CD4-positive, alpha-beta T cell treated with Interleukin-12 subunit alpha and Interleukin-12 subunit beta, for 1 hour (primary cell): Measurements from ENCODE around the gene NISCH.
A peak's percentile ranks its signal among the peaks of the same experiment; 100 is the strongest.

Experiments
- DNase-seq: peaks from one replicate; pipeline ENCODE4 v3.0.0-alpha.2; 2020

The NISCH gene

DNA sequence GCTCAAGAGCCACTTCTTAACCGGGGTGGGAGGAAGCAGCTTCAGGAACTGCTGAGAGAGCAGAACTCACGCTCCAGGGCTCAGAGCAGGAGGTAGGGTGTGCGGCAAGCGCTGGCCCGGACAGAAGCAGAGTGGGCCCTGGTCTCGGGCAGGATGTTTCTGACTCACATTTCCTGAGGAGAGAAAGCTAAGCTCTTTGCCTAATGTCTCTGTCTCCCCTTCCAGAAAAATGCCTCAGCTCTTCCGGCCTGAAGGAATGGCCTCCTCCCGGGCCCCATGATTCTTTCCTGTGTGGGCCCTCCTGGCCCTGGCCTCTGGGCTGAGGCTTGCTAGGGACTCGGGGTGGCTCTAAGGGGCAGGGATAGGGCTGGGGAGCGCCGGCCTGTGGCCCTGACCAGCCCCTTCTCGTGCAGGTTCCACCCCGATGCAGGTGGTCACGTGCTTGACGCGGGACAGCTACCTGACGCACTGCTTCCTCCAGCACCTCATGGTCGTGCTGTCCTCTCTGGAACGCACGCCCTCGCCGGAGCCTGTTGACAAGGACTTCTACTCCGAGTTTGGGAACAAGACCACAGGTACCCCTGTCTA, 35.6 kb downstream of the NISCH start:
- no peak for DNase-seq

DNA sequence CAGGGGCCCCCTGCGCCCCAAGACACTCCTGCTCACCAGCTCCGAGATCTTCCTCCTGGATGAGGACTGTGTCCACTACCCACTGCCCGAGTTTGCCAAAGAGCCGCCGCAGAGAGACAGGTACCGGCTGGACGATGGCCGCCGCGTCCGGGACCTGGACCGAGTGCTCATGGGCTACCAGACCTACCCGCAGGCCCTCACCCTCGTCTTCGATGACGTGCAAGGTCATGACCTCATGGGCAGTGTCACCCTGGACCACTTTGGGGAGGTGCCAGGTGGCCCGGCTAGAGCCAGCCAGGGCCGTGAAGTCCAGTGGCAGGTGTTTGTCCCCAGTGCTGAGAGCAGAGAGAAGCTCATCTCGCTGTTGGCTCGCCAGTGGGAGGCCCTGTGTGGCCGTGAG, 36.7 kb downstream of the NISCH start:
- no peak for DNase-seq

DNA sequence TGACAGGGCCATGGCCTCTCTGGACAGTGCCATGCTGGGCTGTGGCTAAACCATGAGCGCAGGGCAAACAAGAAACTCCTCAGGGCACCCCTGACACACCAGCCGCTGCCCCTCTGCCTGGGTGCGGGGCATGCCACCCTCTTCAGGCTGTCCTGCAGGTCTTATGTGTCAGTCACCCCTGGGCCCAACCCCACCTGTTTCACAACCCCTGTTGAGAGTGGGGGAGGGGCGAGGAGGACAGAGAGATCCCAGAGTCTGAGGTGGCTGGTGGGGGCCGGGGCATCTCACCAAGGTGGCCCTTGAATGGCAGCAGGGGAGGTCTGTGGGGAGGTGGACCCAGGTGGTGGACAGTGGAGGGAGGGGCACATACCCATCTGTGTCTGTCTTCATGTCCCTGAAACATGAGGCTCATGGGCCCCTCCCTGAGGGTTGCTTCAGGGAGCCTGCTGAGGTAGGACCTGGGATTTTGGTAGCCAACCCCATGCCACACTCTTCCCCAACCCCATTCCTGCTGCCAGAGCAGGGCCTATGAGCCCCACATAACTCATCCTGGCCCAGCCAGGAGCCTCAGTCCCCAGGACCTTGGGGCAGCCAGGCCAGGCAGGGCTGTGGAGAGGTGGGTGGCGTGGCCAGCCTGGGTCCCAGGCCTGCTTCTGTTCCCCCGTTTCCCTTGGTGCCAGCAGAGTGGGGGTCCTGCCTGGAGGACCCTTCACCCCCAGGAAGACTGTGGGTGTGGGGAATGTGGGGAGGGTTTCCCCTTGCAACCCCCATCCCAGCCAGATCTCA, 38.0 kb downstream of the NISCH start:
- no peak for DNase-seq

DNA sequence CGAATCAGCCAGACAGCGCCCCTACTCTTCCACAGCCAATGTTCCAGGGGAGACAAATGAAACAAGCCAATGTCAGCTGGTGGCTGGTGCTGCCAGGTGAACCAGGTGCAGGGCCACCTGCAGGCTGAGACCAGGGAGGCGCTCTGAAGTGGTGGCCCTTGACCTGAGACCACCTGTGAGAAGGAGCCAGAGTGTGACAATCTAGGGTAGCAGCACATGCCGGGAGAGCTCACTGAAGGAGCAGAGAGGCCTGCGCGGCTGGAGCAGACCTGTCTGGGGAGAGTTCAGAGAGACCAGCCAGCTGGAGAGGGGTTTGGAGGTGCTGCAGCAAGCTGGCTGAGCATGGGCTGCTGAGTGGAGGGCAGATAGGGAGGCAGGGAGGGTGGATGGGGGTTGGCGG, 39.0 kb downstream of the NISCH start:
- no peak for DNase-seq

DNA sequence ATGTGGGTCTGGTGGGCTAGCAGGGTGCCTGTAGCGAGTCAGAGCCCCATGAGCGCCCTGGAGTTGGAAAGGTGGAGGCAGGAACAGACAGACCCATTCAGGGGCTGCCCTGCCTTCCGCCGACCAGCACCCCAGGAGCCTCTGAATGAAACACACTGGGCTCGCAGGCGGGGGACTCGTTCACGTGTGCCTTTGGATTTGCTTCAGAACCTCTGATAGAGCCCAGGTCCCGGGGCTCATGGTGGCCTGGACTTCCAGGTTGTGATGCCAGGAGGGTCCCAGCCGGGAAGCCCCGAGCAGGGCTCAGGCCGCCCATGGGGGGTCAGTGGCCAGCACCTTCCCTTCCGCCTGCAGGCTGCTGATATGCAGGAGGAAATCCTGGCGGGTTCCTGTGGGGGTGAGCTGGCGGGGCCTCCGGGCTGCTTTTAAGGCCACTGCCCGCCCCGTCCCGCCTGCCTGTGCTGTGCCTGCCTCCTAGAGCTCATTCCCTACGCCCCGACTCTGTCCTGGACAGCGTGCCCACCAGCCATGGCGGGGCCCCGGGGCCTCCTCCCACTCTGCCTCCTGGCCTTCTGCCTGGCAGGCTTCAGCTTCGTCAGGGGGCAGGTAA, 39.6 kb downstream of the NISCH start, which contains the start of gene STAB1:
Gene STAB1, plus strand, starts transcription at position 453 of the 610 bp plus-strand sequence. Its CDS starts 76 bp downstream, at position 529.
- DNase-seq = no peak

DNA sequence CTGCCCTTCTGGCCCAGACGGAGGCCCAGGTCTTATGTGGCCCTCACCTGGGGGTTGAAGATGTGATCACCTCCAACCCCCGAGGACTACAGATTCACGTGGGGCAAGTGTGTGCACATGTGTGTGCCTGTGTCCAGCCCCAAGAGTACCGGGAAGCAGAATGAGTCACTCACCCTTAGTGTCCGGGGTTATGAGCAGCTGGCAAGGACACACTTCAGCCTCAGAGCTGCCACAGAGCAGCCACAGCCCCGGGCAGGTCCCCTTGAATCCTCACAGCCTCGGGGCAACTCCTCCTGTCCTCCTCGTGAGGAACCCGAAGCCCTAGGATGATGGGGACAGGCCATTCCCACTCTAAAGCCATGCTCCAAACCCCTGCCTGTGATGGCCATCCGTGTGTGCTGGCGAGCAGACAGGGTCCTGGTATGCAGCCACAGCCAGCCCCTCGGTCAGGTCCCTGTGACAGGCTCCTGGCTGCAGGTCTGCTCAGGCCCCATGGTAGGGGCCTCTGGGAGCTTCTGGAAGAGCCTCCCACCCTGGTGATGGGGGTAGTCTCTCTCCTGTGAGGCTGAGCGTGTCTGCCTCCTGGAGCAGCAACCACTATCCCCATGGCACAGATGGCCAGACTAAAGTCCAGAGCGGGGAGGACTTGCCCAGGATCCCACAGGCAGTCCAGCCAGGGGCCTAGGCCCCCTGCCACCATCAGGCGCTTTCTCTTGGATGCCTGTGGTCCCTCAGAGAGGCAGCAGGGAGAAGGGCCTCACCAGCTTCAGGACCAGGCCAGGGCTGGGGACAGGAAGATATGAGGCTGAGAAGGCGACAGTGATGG, 40.6 kb downstream of the NISCH start:
- no peak for DNase-seq

DNA sequence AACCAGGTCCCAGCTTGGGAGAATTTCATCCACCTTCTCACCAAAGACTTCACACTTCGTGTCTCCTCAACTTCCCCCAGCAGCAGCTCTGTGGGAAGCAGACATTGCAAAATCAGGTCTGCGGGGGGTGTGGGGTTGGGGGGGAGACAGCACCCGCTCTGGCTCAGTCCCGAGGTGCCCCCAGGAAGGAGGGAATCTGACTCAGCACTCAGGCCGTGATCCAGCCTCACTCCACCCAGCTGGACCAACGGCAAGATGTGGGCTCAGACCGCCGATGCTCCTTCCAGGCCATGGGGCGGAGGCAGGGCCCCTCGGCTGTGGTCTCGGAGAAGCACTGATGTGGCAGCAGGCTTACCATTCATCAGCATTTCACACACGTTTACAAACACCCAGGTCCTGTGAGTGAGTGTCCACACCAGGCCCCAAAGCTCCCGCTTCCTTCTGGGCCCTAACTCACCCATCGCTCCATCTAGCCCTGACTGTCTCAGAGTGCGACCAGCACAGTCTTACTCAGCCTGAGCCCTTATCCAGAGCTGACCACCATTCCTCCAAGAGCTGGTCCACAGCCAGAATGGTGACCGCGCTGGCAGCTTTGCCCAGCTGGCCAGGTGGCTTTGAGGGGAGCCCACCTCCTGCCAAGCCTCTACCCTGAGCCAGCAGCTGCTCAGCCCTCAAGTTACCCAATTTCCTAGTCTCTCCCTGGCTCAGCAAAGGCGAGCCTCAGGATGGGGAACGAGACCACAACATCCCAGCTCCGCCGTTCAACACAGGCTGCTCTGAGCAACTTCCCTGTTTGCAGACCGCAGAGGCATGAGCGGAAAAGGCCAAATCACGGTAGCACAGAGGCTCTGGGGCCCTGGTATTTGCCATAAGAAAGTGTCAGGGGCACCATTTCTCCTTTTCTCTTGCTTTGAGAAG, 43.0 kb downstream of the NISCH start:
- DNase-seq = peak; percentile 16

DNA sequence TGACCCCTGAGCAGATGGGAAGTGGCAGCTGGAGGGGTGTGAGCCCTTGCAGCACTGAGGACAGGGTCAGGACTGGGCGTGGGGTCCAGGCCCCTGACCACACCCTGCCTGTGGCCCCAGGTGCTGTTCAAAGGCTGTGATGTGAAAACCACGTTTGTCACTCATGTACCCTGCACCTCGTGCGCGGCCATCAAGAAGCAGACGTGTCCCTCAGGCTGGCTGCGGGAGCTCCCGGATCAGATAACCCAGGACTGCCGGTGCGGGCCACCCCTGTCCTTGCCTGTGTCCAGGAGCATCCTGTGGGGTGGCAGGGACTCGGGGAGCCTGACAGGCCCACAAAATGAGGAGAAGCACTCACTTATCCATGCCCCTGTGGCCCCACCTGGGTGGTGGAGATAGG, 45.6 kb downstream of the NISCH start:
- no peak for DNase-seq

DNA sequence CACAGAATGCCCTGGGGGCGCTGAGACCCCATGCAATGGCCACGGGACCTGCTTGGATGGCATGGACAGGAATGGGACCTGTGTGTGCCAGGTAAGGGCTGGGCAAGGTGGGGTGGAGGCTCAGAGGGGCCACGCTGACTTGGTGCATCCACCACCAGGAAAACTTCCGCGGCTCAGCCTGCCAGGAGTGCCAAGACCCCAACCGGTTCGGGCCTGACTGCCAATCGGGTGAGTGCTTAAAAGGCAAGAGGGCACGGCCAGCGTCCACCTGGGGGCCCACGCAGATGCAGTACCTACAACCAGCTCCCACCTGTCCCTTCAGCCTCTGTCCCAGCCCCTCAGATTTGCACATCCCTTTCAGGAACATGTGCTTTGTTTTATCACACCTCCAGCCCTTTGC, 46.6 kb downstream of the NISCH start:
- DNase-seq = no peak

DNA sequence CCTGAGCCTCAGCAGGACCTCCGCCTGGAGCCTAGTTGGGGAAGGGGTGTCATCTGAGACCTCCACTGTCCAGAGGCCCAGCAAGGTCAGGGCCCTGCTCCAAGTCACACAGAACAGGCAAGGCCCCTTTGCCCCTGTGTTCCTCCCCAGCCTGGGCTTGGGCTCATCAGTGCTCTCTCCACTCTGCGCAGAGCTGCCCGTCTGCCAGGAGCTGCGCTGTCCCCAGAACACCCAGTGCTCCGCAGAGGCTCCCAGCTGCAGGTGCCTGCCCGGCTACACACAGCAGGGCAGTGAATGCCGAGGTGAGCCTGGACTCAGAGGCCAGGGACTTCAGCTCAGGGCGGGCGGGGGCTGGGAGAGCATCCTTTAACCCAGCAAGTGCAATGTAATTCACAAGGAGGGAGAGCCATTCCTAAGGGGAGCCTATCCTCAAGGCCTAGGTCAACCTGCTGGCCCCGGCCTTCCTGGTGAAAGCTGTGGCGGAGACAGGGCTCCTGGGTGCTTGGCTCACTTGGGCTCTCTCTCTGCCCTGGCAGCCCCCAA, 47.5 kb downstream of the NISCH start:
- DNase-seq = no peak

DNA sequence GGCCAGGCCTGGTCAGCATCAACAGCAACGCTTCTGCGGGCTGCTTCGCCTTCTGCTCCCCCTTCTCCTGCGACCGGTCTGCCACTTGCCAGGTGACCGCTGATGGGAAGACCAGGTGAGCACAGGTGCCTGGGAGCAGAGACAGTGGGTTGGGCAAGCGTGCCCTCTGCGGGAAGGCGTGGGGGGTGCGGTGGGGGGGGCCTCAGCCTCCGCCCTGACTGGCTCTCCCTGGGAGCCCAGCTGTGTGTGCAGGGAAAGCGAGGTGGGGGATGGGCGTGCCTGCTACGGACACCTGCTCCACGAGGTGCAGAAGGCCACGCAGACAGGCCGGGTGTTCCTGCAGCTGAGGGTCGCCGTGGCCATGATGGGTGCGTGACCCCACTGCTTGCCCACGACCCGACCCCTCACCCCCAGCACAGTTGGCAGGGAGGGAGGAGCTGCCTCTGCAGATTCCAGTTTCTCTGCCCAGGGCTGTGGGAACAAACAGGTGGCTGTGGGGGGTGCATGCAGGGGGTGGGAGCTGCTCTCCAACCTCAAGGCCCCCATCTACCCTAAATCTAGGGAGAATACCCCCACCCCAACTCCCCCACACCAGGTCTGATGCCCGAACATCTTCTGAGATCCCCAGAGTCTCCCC, 48.5 kb downstream of the NISCH start:
- DNase-seq = no peak

DNA sequence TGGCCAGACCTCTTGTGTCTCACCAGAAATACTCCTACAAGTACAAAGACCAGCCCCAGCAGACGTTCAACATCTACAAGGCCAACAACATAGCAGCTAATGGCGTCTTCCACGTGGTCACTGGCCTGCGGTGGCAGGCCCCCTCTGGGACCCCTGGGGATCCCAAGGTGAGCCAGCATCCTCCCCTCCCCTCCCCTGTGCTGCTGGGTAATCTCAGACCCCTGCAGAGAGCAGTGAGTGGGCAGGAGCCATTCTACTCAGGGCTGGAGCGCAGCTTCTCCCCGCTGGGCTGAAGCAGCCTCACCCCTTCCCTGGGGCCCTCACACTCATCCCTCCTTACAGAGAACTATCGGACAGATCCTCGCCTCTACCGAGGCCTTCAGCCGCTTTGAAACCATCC, 49.6 kb downstream of the NISCH start:
- no peak for DNase-seq

DNA sequence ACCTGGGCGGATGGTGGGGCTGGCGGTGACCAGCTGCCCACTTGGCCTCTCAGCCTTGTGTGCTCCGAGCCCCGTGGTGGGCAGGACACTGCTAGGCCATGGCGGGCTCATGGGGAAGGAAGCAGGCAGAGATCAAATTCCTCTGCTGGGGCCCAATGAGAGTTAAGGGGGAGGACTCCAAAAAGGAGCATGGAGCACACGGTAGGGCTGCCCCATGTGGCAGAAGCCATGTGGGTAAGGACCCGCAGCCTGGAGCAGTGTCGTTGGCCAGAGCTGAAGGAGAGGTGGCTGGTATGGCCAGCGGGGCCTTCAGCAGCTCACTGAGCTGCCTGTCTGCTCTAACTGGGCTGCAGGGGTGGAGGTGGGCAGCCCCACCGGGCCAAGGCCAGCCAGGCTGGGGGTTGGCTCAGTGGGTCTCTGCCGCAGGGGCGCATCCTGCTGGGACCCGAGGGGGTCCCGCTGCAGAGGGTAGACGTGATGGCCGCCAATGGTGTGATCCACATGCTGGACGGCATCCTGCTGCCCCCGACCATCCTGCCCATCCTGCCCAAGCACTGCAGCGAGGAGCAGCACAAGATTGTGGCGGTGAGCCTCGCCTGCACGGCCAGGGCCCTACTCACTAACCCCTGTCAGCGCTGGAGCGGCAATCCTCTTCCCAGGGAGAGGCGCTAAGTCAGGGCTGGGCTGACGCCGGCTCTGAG, 51.0 kb downstream of the NISCH start:
- DNase-seq = no peak

DNA sequence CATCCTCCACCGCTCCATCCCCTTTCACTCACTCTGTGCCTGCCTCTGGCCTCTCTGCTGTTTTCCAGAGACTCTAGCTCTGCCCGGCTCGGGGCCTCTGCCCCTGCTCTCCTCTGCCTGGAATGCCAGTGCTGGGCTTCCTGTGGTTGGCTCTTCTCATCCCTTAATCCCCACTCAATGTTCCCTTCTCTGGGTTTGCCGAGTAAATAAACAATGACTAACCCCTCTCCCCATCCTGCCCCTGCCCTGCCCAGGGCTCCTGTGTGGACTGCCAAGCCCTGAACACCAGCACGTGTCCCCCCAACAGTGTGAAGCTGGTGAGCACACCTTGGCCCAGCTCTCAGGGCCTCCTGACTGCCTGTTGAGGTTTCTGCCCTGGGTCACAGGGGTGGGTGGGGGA, 52.0 kb downstream of the NISCH start:
- DNase-seq = no peak

DNA sequence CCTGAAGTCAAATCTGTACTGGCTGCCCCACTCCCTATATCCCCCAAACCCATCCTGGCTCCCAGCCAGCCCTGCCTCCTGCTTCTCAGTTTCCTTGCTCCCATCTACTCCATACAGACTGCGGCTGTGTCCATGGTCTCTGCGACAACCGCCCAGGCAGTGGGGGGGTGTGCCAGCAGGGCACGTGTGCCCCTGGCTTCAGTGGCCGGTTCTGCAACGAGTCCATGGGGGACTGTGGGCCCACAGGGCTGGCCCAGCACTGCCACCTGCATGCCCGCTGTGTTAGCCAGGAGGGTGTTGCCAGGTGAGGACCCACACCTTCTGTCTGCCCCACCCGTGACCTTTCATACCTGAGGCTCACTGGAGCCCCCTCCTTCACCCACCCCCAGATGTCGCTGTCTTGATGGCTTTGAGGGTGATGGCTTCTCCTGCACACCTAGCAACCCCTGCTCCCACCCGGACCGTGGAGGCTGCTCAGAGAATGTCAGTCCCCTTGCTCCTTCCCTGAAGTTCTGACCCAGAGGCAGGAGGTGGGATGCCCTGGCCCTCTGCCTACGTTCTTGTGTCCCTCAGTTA, 54.4 kb downstream of the NISCH start:
- no peak for DNase-seq

DNA sequence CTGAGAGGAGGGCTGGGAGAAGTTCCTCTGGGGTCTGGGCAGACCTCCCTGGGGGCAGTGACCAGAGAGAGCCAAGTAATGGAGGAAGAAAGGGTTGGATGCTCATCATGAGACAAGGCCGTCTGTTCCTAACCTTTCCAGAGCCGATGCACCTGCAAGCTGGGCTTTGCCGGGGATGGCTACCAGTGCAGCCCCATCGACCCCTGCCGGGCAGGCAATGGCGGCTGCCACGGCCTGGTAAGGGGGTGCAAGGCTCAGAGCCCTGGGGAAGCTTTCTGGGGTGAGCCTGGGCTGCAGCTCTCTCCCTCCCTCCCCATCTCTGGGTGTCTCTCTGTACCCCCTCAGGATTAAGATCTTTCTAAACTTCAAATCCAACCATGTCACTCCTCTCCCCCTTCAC, 56.1 kb downstream of the NISCH start:
- no peak for DNase-seq

DNA sequence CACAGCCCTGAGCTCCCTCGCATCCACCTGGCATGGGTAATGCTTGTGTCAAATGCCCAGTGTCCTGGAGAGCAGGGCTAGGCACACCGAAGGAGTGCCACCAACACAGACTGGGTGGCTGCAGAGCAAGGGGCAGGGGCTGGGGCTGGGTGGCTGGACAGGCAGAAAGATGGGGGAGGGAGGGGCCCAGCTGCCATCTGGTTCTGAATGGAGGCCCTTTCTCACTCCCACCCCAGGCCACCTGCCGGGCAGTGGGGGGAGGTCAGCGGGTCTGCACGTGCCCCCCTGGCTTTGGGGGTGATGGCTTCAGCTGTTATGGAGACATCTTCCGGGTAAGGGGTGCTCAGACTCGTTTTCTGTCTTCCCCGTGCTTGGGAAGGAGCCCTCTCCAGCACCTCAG, 56.7 kb downstream of the NISCH start:
- DNase-seq = no peak

DNA sequence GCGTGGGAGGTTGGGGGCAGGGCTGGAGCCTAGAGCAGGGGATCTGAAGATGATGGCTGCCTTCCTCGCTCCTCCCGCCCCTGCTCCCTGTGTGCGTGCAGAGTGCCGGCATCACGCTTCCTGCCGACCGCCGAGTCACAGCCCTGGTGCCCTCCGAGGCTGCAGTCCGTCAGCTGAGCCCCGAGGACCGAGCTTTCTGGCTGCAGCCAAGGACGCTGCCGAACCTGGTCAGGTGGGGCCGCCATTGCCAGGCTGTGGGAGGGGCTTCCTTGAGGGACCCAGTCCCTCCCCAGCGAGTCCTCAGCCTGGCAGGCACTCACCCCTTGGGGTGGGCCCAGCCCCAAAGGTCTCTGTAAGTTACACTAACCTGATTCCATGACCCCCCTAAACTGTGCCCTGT, 57.3 kb downstream of the NISCH start:
- DNase-seq = no peak

DNA sequence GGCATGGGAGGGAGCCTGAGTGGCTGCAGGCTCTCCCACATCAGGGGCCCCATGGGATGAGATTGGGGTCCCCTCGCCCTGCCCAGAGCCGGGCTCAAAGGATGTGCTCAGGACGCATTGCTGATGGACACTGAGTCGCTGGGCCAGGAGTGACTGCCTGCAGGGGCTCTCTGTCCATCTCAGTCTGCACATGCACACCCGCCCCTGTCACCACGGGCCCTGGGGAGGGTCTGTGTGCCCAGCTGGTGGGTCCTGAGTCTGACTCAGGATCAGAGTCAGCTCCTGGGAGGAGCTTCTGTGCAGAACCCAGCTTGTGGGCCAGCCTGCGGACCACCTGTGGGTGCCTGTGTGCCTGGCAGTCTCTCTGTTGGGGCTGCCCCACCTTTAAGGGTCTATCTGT, 57.9 kb downstream of the NISCH start:
- DNase-seq = no peak

DNA sequence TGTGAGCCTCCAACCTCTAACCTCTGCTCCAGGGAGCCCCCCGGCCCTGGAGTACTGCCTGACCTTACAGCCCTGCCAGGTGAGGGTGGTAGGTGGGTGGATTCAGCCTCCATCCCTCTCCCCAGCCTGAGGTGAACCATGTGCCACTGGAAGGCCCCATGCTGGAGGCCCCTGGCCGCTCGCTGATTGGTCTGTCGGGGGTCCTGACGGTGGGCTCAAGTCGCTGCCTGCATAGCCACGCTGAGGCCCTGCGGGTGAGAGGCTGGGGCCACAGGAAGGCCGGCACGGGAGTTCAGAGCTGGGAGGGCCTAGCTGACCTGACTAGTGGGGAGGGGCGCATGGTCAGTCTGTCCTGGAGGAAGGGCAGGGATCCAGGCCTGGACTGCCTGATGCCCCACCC, 59.2 kb downstream of the NISCH start:
- no peak for DNase-seq

DNA sequence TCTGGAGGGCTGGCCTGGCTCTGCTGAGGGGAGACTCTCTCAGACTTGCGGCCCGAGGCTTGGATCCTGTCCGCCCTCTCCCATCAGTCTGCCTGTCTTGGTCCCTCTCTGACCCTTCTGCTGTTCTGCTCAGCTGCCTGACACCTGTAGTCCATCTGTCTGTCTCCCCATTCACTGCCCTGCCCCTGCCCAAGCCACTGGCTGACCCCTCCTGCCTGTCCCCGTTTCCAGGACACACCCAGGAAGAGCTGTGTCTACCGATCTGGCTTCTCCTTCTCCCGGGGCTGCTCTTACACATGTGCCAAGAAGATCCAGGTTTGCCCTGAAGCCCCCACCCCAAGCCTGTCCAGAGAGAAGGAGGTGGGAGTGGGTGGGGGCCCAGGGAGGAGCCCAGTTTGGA, 59.8 kb downstream of the NISCH start:
- DNase-seq = no peak
